Loucy (cell line): ENCODE results near the gene TGM3.

Experiments
- H2AFZ ChIP-seq: fragments of 200-600 bp; sonication (generic); 2 replicates; pipeline ENCODE4 v1.6.0; 2016; ENCODE audit warnings: antibody characterized with exemption, mild to moderate bottlenecking, low read length, moderate library complexity
- H3F3A ChIP-seq: fragments of 200-600 bp; 2 replicates; pipeline ENCODE4 v1.6.0; 2016; ENCODE audit warnings: antibody characterized with exemption, low read depth, mild to moderate bottlenecking
- H3K27me3 ChIP-seq: fragments of 200-600 bp; sonication (generic); 2 replicates; pipeline ENCODE4 v1.6.1; 2014; ENCODE audit warnings: low read length, mild to moderate bottlenecking; ENCODE audit not compliant: insufficient read depth, poor library complexity, severe bottlenecking
- H3K36me3 ChIP-seq: fragments of 200-600 bp; sonication (generic); 2 replicates; pipeline ENCODE4 v1.6.1; 2016; ENCODE audit warnings: low read length; ENCODE audit not compliant: insufficient read depth
- H3K4me1 ChIP-seq: fragments of 200-600 bp; sonication (generic); 2 replicates; pipeline ENCODE4 v1.5.1; 2014; ENCODE audit warnings: low read length, mild to moderate bottlenecking; ENCODE audit not compliant: insufficient read depth, poor library complexity, severe bottlenecking
- H3K4me2 ChIP-seq: fragments of 200-600 bp; sonication (generic); 2 replicates; pipeline ENCODE4 v1.6.0; 2014; ENCODE audit warnings: antibody characterized with exemption, low read length, low read depth, mild to moderate bottlenecking; ENCODE audit not compliant: poor library complexity, severe bottlenecking
- H3K4me3 ChIP-seq: fragments of 200-600 bp; sonication (generic); 2 replicates; pipeline ENCODE4 v1.5.1; 2014; ENCODE audit warnings: low read length, mild to moderate bottlenecking, mixed read lengths; ENCODE audit not compliant: poor library complexity, severe bottlenecking
- H3K79me2 ChIP-seq: fragments of 200-600 bp; sonication (generic); 2 replicates; pipeline ENCODE4 v1.6.1; 2014; ENCODE audit warnings: low read length; ENCODE audit not compliant: insufficient read depth
- H3K9ac ChIP-seq: fragments of 200-600 bp; sonication (generic); 2 replicates; pipeline ENCODE4 v1.6.0; 2014; ENCODE audit warnings: mild to moderate bottlenecking, low read depth, low read length, moderate library complexity; ENCODE audit not compliant: poor library complexity, severe bottlenecking
- H3K9me2 ChIP-seq: fragments of 200-600 bp; sonication (generic); replicated peaks from 2 replicates; pipeline ENCODE4 v1.6.1; 2016; ENCODE audit warnings: low read depth, low read length, mixed read lengths
- H3K9me3 ChIP-seq: fragments of 200-600 bp; sonication (generic); 2 replicates; pipeline ENCODE4 v1.6.1; 2014; ENCODE audit warnings: mild to moderate bottlenecking, antibody characterized with exemption, low read length, low read depth; ENCODE audit not compliant: insufficient read depth
- H4K20me1 ChIP-seq: fragments of 200-600 bp; sonication (generic); 2 replicates; pipeline ENCODE4 v1.6.0; 2014; ENCODE audit warnings: antibody characterized with exemption, low read length, mild to moderate bottlenecking; ENCODE audit not compliant: insufficient read depth, poor library complexity, severe bottlenecking
- CTCF ChIP-seq: fragments of 200-600 bp; sonication (generic); conservative IDR thresholded peaks from 2 replicates; pipeline ENCODE4 v1.5.1; 2014; ENCODE audit warnings: mild to moderate bottlenecking, antibody characterized with exemption, low read length
- EZH2phosphoT487 ChIP-seq: fragments of 200-600 bp; IDR thresholded peaks from 2 replicates; pipeline ENCODE4 v1.6.1; 2018; ENCODE audit warnings: antibody characterized with exemption, mild to moderate bottlenecking, moderate library complexity, borderline replicate concordance

TGM3 gene

GRCh38 chr20:2363187-2363586, 67.4 kb downstream of the TGM3 start:
- no peak overlapping the region for H2AFZ ChIP-seq
- H3K79me2 ChIP-seq, result no peaks in the 10 kb centered on the region
- H4K20me1 ChIP-seq, result no peaks in the 10 kb centered on the region
- no peak overlapping the region for H3K4me3 ChIP-seq
- TF ChIP-seq CTCF (no peak), EZH2phosphoT487 (no peak)
- H3K4me1 ChIP-seq, result no peaks in the 10 kb centered on the region
- H3K9ac ChIP-seq, result no peak overlapping the region
- no peaks in the 10 kb centered on the region for H3K27me3 ChIP-seq
- H3K9me3 ChIP-seq, result peaks cover 11% of the 10 kb centered on the region; the same call in 1 of the 2 replicates
- no peak overlapping the region for H3K4me2 ChIP-seq
- H3K9me2 ChIP-seq, result no peaks in the 10 kb centered on the region
- H3K36me3 ChIP-seq, result no peaks in the 10 kb centered on the region
- no peaks in the 10 kb centered on the region for H3F3A ChIP-seq

GRCh38 chr20:2363587-2363986, 67.8 kb downstream of the TGM3 start:
- Histone ChIP-seq H3K27me3 (no peaks in the 10 kb centered on the region), H3K9me2 (no peaks in the 10 kb centered on the region), H3K9me3 (peaks cover 11% of the 10 kb centered on the region; the same call in 1 of the 2 replicates), H3K4me2 (no peak overlapping the region), H4K20me1 (no peaks in the 10 kb centered on the region), H2AFZ (no peak overlapping the region), H3K36me3 (no peaks in the 10 kb centered on the region), H3K4me3 (no peak overlapping the region), H3K4me1 (no peaks in the 10 kb centered on the region), H3F3A (no peaks in the 10 kb centered on the region), H3K79me2 (no peaks in the 10 kb centered on the region), H3K9ac (no peak overlapping the region)
- no peak for TF ChIP-seq CTCF
- TF ChIP-seq EZH2phosphoT487, result no peak

GRCh38 chr20:2364044-2364443, 68.2 kb downstream of the TGM3 start:
- no peak overlapping the region for H2AFZ ChIP-seq
- TF ChIP-seq EZH2phosphoT487 (no peak), CTCF (no peak)
- H3K4me3 ChIP-seq, result no peak overlapping the region
- H3K9me3 ChIP-seq, result peaks cover 11% of the 10 kb centered on the region; the same call in 1 of the 2 replicates
- H3F3A ChIP-seq, result no peaks in the 10 kb centered on the region
- no peaks in the 10 kb centered on the region for H3K27me3 ChIP-seq
- H4K20me1 ChIP-seq, result no peaks in the 10 kb centered on the region
- H3K4me1 ChIP-seq, result no peaks in the 10 kb centered on the region
- no peak overlapping the region for H3K9ac ChIP-seq
- H3K4me2 ChIP-seq, result no peak overlapping the region
- H3K79me2 ChIP-seq, result no peaks in the 10 kb centered on the region
- no peaks in the 10 kb centered on the region for H3K9me2 ChIP-seq
- no peaks in the 10 kb centered on the region for H3K36me3 ChIP-seq
